SK-N-MC (cell line): ENCODE data around the gene AHI1.

Source experiments
- EZH2 ChIP-seq: fragments of 200-600 bp; sonication (generic); IDR thresholded peaks from one replicate; pipeline ENCODE4 v1.6.1; 2017; ENCODE audit warnings: antibody characterized with exemption
- POLR2AphosphoS5 ChIP-seq: IDR thresholded peaks from 2 replicates; pipeline ENCODE4 v1.6.1; 2012; ENCODE audit warnings: mild to moderate bottlenecking, low read depth, low read length, borderline replicate concordance

GRCh38 chr6:135234492-135234780 lies 263.1 kb downstream of the AHI1 start:
- TF ChIP-seq POLR2AphosphoS5 (no peak), EZH2 (no peak)
